NT2/D1 (cell line): ENCODE data around the gene CD68.

Experiments
- DNase-seq: peaks from one replicate; pipeline ENCODE4 v3.0.0-alpha.2; 2011; ENCODE audit warnings: low read depth, low spot score
- H3K27me3 ChIP-seq: 2 replicates; pipeline ENCODE4 v1.6.0; 2011; ENCODE audit warnings: mild to moderate bottlenecking; ENCODE audit not compliant: insufficient read length, insufficient read depth
- H3K36me3 ChIP-seq: 2 replicates; pipeline ENCODE4 v1.6.1; 2011; ENCODE audit warnings: mild to moderate bottlenecking, low read length, mixed read lengths; ENCODE audit not compliant: insufficient read depth, insufficient read length
- H3K4me1 ChIP-seq: 2 replicates; pipeline ENCODE4 v1.5.1; 2011; ENCODE audit not compliant: insufficient read depth, insufficient read length
- H3K4me3 ChIP-seq: 2 replicates; pipeline ENCODE4 v1.5.1; 2011; ENCODE audit warnings: low read depth; ENCODE audit not compliant: insufficient read length
- H3K9ac ChIP-seq: 2 replicates; pipeline ENCODE4 v1.6.0; 2011; ENCODE audit warnings: low read depth; ENCODE audit not compliant: insufficient read length
- H3K9me3 ChIP-seq: 2 replicates; pipeline ENCODE4 v1.5.1; 2011; ENCODE audit warnings: mild to moderate bottlenecking, low read length; ENCODE audit not compliant: insufficient read depth
- SUZ12 ChIP-seq: IDR thresholded peaks from 2 replicates; pipeline ENCODE4 v1.6.1; 2011; ENCODE audit not compliant: insufficient read length, insufficient read depth; ENCODE audit errors: extremely low read depth
- YY1 ChIP-seq: IDR thresholded peaks from 2 replicates; pipeline ENCODE4 v1.6.1; 2011; ENCODE audit not compliant: insufficient read length, insufficient read depth
- ZNF274 ChIP-seq: IDR thresholded peaks from 2 replicates; pipeline ENCODE4 v1.6.1; 2011; ENCODE audit warnings: mild to moderate bottlenecking, low read depth, low read length

Gene CD68

DNA sequence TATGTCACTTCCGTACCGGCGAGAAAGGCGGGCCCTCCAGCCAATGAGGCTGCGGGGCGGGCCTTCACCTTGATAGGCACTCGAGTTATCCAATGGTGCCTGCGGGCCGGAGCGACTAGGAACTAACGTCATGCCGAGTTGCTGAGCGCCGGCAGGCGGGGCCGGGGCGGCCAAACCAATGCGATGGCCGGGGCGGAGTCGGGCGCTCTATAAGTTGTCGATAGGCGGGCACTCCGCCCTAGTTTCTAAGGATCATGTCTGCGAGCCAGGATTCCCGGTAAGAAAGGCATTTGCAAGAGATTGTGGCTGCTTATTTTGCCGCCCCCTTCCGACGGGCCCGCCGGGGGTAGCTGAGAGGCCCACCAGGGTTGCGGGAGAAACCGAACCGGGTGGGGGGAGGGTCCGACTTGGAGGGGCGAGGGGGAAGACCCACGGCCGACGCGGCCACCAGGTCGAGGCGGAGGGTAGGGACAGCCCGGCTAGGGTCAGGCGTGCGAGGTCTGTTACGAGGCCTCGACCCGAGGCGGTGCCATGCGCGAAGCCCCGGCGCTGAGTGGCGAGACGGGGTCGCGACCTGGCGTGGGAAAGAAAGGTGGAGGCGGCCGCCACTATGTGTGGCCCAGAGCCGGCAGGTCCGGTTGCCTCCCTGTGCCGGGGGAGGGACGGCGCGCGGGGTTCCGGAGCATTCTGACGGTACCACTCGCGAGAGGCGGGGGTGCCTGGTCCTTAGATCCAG lies 6.7 kb upstream of the CD68 start:
- Histone ChIP-seq H3K9ac (peak overlapping the region; percentile 99), H3K27me3 (no peaks in the 10 kb centered on the region), H3K36me3 (peaks cover 79% of the 10 kb centered on the region), H3K9me3 (no peaks in the 10 kb centered on the region), H3K4me3 (peak overlapping the region; percentile 96), H3K4me1 (peaks cover 3% of the 10 kb centered on the region)
- peak; percentile 96 for DNase-seq
- TF ChIP-seq ZNF274, result no peak
- no peak for TF ChIP-seq YY1
- no peak for TF ChIP-seq SUZ12

- Histone ChIP-seq H3K9ac (peak overlapping the region; percentile 99), H3K4me3 (peak overlapping the region; percentile 96), H3K36me3 (peaks cover 83% of the 10 kb centered on the region), H3K4me1 (peaks cover 5% of the 10 kb centered on the region), H3K9me3 (no peaks in the 10 kb centered on the region), H3K27me3 (no peaks in the 10 kb centered on the region)
- no peak for DNase-seq
- TF ChIP-seq ZNF274 (no peak), SUZ12 (no peak), YY1 (no peak)
These were observed 5.9 kb upstream of the CD68 start for GRCh38 chr17:7573324-7574080.

DNA sequence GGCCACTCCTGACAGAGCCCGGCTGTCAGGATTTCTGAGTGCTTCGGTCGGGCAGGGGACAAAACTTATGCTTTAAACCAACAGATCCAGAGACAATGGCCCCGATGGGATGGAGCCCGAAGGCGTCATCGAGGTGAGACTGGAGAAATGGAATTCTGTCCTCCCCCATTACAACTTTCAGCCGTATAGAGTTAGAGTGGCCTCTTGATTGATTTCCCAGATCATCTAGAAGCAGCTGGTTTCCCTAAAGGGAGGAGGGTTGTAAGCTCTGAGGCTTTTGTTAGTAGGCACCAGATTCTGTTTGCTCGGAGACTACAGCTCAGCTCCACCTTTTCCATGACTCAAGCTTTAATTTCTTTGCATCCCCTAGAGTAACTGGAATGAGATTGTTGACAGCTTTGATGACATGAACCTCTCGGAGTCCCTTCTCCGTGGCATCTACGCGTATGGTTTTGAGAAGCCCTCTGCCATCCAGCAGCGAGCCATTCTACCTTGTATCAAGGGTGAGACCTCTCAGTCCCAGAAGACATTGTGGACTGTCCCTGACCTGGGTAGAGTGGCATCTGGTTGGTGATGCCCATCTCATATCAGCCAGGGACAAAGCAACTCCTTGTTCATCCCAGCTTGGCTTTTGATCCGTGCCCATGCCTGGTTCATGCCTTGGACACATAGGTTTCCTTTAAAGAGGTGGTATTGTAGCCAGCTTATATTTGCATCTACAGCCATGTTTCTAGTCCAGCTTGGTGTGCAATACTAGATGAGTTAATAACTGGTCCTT lies 5.1 kb upstream of the CD68 start:
- TF ChIP-seq SUZ12 (no peak), ZNF274 (no peak), YY1 (no peak)
- H3K4me1 ChIP-seq, result peaks cover 5% of the 10 kb centered on the region
- H3K9ac ChIP-seq, result peak overlapping the region; percentile 84

GRCh38 chr17:7575481-7575883 lies 4.0 kb upstream of the CD68 start:
- Histone ChIP-seq H3K36me3 (peaks cover 77% of the 10 kb centered on the region), H3K27me3 (no peaks in the 10 kb centered on the region), H3K4me1 (peaks cover 5% of the 10 kb centered on the region), H3K9ac (peak overlapping the region; percentile 50), H3K4me3 (peak overlapping the region; percentile 96), H3K9me3 (no peaks in the 10 kb centered on the region)
- DNase-seq, result no peak
- TF ChIP-seq YY1 (no peak), SUZ12 (no peak), ZNF274 (no peak)

More for the DNA sequence above, 5.1 kb upstream of the CD68 start:
- H3K36me3 ChIP-seq, result peaks cover 77% of the 10 kb centered on the region
- peak overlapping the region; percentile 96 for H3K4me3 ChIP-seq
- H3K27me3 ChIP-seq, result no peaks in the 10 kb centered on the region
- H3K9me3 ChIP-seq, result no peaks in the 10 kb centered on the region
- no peak for DNase-seq

GRCh38 chr17:7575959-7576358 lies 3.5 kb upstream of the CD68 start:
- no peak overlapping the region for H3K4me3 ChIP-seq
- no peaks in the 10 kb centered on the region for H3K9me3 ChIP-seq
- peaks cover 5% of the 10 kb centered on the region for H3K4me1 ChIP-seq
- no peak overlapping the region for H3K9ac ChIP-seq
- no peaks in the 10 kb centered on the region for H3K27me3 ChIP-seq
- no peak for TF ChIP-seq ZNF274
- no peak for TF ChIP-seq YY1
- TF ChIP-seq SUZ12, result no peak
- DNase-seq, result no peak
- peaks cover 77% of the 10 kb centered on the region for H3K36me3 ChIP-seq

DNA sequence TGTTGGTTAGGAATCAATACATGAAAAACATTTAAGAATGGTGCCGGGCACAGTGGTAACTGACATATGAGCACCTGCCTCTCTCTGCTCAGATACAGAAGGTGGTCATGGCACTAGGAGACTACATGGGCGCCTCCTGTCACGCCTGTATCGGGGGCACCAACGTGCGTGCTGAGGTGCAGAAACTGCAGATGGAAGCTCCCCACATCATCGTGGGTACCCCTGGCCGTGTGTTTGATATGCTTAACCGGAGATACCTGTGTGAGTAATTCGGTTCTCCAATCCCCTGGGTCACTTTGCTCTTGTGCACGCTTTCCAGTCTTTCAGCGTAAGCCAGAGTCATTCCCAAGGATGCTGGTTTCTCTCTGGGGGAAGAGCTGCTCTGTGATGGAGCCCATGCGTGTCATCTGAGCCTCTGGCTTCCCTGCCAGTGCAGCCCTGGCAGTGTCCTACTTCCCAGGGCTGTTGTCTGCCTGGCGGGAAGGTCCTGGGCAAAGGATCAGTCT lies 3.0 kb upstream of the CD68 start:
- DNase-seq, result no peak
- Histone ChIP-seq H3K27me3 (no peaks in the 10 kb centered on the region), H3K4me3 (no peak overlapping the region), H3K36me3 (peaks cover 75% of the 10 kb centered on the region), H3K4me1 (peaks cover 5% of the 10 kb centered on the region), H3K9ac (no peak overlapping the region), H3K9me3 (no peaks in the 10 kb centered on the region)
- TF ChIP-seq SUZ12 (no peak), ZNF274 (no peak), YY1 (no peak)
